CD4-positive, alpha-beta T cell treated with Interleukin-6 for 4 hours (primary cell): ENCODE measurements around the gene TUBB1.
"Not testable (repeated sequence)": the region's sequence is repeated elsewhere in the genome, so short reads cannot be mapped to it uniquely, and the experiment has no call there.

Source experiments
- DNase-seq: peaks from one replicate; pipeline ENCODE4 v3.0.0-alpha.2; 2020; ENCODE audit warnings: mixed read lengths

TUBB1 gene

GRCh38 chr20:59006864-59007664, 12.2 kb upstream of the TUBB1 start, which contains the start of gene CTSZ:
TSS of gene CTSZ (minus strand) at chr20:59007254. CDS start at chr20:59007128, 126 bp downstream.
- DNase-seq: peak; percentile 59

DNA sequence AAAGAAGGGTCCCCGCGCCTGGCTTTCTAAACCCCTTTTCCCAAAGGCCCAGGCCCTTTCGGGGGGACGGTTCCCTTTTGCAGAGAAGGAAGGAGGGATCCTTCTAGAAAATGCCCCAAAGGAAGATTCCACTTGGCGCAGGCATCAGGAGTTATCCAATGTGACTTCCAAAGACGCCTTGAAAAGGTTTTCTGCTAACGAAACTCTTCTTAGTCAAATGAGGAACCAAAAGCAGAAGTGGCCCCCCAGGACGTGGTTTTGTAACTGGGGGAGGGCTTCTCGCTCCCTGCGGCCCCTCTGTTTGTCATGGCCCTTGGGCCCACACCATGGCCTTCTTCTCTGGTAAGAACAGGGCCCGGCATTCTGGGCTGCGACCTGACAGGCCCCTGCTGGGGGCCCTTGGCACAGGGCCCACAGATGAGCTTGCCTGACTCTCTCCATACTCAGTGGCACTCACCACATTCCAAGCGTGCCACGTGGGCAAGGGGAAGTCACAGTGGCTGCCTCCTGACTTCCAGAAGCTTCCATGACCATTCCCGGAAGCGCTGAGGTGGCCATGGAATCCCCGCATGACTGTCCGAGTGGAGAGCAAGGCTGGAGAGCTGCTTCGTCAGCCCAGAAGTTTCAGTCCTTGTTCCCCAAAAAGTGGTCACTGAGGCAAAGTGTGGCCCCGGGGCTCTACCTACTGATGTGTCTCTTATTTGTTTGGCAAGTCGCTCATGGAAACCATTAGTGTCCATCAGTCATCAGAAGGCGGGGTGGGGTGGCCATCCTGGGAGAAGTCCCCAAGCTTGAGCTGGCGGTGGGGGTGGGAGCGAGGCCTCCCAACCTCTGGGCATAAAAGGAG, 11.3 kb upstream of the TUBB1 start:
- no peak for DNase-seq

DNA sequence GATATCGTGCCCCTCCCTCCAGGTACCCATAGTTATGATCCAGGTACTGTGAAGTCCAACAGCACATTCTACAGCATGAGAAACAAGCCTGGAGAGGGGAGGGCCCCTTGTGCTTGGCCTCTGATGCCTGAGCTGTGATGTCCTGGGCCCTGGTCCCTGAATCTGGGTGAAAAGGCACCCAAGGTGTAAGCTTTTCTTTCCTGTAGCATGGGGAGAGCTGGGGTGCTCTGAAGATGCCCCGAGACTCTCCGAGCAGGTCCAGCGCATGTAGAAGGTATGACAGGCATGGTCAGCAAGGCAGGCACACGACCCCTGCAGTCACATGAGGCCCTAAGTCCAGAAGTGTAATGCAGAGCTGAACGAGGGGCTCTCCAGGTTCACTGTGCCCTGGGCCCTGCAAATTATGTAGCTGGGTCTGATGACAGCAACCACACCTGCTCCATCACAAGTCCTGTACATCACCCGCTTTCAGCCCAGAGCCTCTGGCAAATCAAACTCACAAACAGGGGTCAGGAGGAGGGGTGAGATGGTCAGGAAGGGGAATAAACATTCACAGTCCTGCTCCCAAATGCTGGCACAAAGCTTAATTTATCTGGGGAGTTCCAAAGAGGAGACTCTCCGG, 10.4 kb upstream of the TUBB1 start:
- no peak for DNase-seq

DNA sequence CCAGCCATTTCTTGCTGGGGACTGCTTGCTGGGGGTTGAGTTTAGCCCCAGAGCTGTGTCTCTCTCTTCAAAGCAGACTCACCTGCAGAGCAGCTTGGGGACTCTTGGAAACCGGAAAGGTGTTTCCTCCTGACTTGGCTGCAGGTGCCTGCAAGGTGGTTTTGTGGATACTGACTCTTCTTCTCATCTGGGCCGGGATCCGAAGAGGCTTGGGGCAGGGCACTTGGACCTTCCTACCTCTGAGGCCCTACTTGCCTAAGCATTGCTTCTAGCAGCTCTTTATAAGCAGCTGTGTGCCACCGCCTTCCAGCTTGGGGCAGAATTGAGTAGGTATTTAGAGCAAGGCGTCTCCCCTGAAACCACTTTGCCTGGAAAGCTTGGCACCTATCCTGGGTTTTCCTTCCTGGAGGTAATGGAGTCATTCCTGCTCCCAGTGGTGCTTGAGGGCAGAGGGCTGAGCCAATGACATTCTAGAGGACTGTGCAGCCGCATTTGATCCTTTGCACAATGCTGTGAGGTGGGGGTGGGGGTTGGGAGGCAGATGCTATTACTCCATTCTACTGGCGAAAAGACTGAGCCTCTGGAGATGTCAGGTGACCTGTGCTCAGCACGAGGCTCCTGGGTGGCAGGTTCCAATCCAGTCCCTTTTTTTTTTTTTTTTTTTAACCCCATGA, 8.8 kb upstream of the TUBB1 start:
- no peak for DNase-seq

GRCh38 chr20:59010995-59011873, 8.0 kb upstream of the TUBB1 start:
- no peak for DNase-seq

DNA sequence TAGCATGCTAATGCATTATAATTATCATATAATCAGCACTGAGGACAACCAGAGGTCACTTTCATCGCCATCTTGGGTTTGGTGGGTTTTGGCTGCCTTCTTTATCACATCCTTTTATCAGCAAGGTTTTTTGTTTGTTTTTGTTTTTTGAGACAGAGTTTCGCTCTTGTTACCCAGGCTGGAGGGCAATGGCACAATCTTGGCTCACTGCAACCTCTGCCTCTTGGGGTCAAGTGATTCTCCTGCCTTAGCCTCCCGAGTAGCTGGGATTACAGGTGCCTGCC, 7.4 kb upstream of the TUBB1 start:
- not testable (repeated sequence) for DNase-seq

- no peak for DNase-seq
Observed at GRCh38 chr20:59013031-59013951, 5.9 kb upstream of the TUBB1 start.

GRCh38 chr20:59013959-59014608, 5.1 kb upstream of the TUBB1 start:
- peak; percentile 27 for DNase-seq

DNA sequence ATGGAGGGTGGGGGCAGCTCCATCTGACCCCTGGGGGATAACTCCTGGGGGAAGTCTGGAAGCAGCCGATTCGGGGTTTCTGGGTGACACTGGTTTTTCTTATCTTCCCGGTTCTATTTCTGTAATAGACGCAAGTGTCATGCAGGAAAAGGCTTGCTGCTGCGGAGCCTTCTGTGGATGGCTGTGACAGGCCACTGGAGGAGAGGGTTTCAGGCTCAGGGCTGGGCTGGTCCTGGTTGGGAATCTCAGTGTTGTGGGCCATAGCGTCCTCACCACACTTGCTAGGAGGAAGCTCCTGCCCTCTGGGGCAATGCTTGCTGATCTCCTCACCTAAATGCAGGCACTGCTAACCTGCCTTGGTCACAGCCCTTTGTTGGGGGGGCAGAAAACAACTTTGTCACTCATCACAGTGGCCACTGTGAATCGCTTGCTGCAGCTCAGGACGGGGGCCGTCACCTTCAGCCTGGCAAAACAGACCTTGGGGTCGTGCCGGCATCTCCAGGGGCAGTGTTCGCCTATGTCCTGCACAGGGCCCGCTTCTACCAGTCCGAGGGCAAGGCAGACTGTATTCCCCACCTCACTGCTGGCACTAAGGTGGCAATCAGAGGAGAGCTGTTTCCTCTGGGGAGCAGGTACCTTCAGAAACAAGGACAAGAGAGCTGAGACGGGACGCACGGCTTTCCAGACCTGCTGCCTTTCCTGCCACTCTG, 4.4 kb upstream of the TUBB1 start:
- DNase-seq: no peak

- DNase-seq: no peak
Observed at GRCh38 chr20:59015411-59015810, 3.8 kb upstream of the TUBB1 start.

- DNase-seq: no peak
Observed at GRCh38 chr20:59015812-59016711, 3.2 kb upstream of the TUBB1 start.

GRCh38 chr20:59016795-59017492, 2.3 kb upstream of the TUBB1 start:
- peak; percentile 48 for DNase-seq

DNA sequence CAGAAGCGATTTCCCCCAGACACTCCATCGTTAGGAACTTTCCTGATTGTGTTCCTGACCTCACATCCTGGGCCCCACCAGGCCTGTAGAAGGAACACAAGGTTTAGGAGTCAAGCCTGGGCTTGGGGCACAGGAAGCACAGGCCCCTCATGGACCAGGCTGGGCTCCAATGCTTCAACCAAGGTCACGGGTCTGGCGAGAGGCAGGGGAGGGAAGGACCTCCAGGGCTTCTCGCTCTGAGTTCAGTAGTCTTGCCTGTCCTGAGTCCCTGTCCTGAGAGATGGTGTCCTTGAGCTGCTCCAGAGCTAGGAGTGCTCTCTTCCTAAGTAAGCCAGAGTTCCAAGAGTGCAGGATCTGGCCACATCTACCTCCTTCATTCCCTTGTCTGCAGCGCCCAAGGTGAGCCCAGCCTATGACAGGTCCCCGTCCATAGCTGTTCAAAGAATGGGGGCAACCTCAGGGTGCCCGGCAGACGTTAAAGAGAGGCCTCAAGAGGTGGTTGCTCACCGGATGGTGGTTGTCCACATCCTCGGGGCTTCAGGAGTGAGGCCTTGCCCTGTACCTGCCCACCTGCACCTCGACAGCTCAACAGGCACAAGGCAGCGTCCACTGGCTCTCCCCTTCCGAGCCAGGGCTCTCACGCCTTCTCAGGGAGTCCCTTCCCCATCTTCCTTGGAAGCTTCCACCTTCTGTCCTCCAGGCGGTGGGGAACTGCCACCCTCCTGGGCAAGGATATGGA, 1.6 kb upstream of the TUBB1 start:
- no peak for DNase-seq

DNA sequence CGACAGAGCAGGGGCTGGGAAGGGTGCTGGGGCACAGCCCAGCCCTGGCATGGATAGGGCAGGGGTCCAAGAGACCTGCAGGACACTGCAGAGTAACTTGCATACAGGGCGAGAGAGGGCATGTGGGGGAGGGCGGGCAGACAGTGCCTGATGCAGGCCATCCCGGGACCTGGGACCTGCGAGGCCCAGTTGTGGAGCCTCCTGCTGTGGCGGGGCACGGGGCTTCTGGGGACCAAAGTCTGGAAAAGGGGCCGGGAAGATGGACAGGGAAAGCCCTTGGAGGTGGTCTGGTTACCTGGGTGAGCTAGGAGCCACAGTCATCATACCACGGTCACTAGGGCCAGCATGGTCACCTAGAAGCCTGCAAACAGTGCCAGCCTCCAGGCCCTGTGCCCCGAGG, 412 bp upstream of the TUBB1 start:
- no peak for DNase-seq

- no peak for DNase-seq
Observed at GRCh38 chr20:59020938-59021551, 1.8 kb downstream of the TUBB1 start.

GRCh38 chr20:59022754-59023153, 3.5 kb downstream of the TUBB1 start:
- DNase-seq: no peak

- DNase-seq: no peak
Observed at GRCh38 chr20:59023616-59024015, 4.4 kb downstream of the TUBB1 start.
